ENCODE measurements around the gene EXOSC10.

- TF ChIP-seq CEBPB (IDR thresholded peaks at IDR 0.05) (no peak), EP300 (IDR thresholded peaks at IDR 0.05; ENCODE audit: borderline replicate concordance) (no peak), FOXM1 (IDR thresholded peaks at IDR 0.05; ENCODE audit: borderline replicate concordance, low read depth) (no peak), YY1 (IDR thresholded peaks at IDR 0.05; ENCODE audit: low read depth) (peak; percentile 53; the same call in 1 of the 2 replicates), NFIC (IDR thresholded peaks at IDR 0.05) (no peak), MAX (IDR thresholded peaks at IDR 0.05) (peak; percentile 81), TAF1 (IDR thresholded peaks at IDR 0.05; ENCODE audit: low read depth) (peak; percentile 22; the same call in 1 of the 2 replicates), CREB1 (IDR thresholded peaks at IDR 0.05; ENCODE audit: low read depth) (no peak), EGR1 (IDR thresholded peaks at IDR 0.05) (no peak), RAD21 (IDR thresholded peaks at IDR 0.05; ENCODE audit: low read depth) (no peak), TEAD4 (IDR thresholded peaks at IDR 0.05) (no peak), REST (IDR thresholded peaks at IDR 0.05; ENCODE audit: low read depth) (no peak), ZBTB7A (IDR thresholded peaks at IDR 0.05; ENCODE audit: low read depth) (no peak), TCF12 (IDR thresholded peaks at IDR 0.05; ENCODE audit: low read depth) (no peak)
Observed at GRCh38 chr1:11059968-11060830, 39.5 kb downstream of the EXOSC10 start, which contains the start of gene SRM.
